Activated naive CD4-positive, alpha-beta T cell treated with Interleukin-2 at 50 U/mL for 16 hours (primary cell): Measurements from ENCODE around the gene ATOX1.
"Not testable (repeated sequence)": the region's sequence is repeated elsewhere in the genome, so short reads cannot be mapped to it uniquely, and the experiment has no call there.

Experiments
- DNase-seq: peaks from one replicate; pipeline ENCODE4 v3.0.0-alpha.2; 2020

The ATOX1 gene, protein sequence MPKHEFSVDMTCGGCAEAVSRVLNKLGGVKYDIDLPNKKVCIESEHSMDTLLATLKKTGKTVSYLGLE

DNA sequence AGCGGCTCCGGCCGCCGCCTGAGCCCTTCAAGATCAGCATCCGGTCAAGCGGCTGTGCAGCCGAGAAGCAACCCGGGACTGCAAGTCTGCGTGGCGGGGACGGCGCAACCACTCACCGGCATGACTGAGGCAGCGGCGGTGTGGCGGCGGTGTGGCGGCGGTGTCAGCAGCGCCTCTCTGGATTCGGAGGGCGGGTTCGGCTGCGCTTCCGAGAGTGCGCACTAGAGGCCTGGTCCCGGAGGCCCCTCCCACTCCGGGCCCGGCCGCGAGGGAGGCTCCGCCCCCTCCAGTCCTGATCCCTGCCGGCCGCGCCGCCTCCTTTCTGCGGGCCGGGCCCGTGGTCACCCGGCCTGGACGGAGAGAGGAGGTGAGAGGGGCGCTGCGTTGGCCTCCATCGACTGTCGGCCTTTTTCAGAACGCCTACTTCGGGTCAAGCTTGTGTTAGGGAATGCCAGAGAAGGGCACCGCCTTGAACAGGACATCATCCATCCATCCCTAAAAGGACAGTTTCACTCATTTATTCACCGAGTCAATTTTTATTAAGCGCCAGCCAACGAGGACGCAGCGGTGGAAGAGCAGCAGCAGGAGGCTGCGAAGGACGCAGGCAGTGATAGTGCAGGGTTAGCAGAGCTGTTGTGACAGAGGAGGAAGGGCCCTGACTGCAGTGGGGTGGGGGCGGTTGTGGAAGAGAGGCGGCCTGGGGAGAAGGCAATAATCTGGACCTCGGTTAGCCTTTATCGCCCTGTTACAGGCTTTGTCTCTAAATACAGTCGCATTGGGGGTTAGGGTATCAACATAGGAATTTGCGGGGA lies at the start of gene ATOX1:
Gene ATOX1, minus strand, starts transcription at position 202 of the 812 bp plus-strand sequence. Its CDS starts 80 bp downstream, at position 122.
- peak; percentile 92 for DNase-seq

GRCh38 chr5:151805414-151806223 lies 47.2 kb upstream of the ATOX1 start:
- DNase-seq: no peak

DNA sequence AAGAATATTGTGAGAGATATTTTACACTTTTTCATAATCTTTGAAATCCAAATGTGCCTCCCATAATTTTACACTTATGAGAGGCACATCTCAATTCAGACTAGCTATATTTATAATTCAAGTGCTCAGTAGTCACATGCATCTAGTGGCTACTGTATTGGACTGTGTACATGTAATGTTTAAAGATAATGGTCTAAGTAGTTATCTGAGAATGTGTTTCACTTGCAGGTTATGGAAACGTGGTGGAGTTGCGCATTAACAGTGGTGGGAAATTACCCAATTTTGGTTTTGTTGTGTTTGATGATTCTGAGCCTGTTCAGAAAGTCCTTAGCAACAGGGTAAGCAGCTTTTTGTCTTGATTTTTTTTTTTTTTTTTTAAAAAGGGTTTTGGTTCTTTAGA lies 42.1 kb upstream of the ATOX1 start:
- no peak for DNase-seq

DNA sequence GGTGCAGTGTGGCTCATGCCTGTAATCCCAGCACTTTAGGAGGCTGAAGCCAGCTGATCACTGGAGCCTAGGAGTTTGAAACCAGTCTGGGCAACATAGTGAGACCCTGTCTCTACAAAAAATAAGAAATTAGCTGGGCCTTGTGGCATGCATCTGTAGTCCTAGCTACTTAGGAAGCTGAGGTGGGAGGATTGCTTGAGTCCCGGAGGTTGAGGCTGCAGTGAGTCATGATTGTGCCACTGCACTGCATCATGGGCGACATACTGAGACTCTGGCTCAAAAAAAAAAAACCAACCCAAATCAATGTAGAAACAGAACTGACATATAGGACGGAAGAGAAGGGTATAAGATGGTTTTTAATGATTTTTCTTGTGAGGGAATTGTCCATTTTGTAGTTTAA lies 41.0 kb upstream of the ATOX1 start:
- DNase-seq: no peak

DNA sequence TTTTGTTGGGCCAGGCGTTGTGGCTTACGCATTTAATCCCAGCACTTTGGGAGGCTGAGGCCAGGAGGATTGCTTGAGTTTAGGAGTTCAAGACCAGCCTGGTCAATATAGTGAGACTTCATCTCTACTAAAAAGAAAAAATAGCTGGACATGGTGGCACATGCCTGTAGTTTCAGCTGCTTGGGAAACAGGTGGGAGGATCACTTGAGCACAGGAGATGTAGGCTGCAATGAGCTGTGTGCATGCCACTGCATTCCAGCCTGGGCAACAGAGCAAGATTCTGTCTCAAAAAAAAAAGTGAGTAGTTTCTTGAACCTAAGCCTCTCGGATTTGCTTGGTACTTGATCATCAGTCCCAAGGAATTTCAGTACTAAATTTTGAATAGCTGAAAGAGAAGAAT lies 40.2 kb upstream of the ATOX1 start:
- no peak for DNase-seq

- no peak for DNase-seq
Observed at GRCh38 chr5:151795426-151795825, 37.0 kb upstream of the ATOX1 start.

DNA sequence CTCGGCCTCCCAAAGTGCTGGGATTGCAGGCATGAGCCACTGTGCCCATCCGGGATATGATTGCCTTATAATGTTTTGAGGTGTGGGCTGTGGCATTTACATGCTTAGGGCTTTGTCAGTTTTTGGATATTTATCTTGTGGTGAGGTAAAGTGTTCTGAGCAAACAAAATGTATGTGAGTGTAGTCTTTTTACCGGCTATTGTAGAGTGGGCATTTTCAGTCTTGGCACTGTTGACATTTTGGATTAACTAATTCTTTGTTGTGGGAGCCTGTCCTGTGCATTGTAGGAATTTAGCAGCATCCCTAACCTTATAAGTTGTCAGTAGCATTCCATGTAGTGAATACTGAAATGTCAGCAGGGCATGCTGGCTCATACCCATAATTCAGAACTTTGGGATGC lies 34.9 kb upstream of the ATOX1 start:
- no peak for DNase-seq

DNA sequence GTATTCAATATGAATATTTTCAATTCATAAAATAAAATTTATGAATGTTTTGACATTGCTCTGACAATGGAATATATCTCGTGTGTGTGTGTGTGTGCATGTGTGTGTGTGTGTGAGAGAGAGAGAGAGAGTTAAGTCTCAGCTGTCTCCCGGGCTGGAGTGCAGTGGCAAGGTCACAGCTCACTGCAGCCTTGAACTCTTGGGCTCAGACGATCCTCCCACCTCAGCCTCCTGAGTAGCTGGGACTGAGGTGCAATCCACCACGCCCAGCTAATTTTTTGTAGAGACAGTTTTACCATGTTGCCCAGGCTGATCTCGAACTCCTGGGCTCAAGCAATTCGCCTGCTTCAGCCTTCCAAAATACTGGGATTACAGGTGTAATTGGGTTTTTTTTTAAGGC lies 29.4 kb upstream of the ATOX1 start:
- no peak for DNase-seq

DNA sequence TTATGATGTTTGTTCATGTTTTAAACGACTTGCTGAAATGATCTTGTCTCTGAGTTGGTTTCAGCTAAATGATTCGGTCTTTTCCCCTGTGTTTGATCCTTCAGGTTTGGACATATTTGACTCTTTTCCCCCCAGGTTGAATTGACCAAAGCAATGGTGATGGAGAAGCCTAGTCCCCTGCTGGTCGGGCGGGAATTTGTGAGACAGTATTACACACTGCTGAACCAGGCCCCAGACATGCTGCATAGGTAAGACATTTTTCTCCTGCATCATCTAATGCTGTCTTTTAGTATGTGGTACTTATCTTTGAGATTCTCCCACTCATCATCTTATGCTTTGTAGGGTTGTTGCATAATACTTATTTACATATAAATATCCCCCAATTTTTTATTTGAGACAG lies 28.0 kb upstream of the ATOX1 start:
- no peak for DNase-seq

DNA sequence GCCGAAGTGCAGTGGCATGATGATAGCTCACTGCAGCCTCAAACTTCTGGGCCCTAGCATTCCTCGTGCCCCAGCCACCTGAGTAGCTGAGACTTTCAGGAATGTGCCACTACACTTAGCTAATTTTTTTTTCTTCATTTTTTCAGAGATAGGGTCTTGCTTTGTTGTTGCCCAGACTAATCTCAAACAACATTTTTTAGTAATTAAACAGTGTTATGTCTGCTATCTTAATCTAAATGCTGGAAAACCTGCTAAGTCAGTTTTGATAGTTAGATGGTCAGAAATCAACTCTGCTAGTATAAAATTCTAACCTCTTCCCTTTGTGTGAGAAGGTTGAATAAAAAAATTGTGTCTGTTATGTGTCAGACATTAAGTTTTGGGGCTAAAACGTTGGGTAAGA lies 25.7 kb upstream of the ATOX1 start:
- DNase-seq: no peak

DNA sequence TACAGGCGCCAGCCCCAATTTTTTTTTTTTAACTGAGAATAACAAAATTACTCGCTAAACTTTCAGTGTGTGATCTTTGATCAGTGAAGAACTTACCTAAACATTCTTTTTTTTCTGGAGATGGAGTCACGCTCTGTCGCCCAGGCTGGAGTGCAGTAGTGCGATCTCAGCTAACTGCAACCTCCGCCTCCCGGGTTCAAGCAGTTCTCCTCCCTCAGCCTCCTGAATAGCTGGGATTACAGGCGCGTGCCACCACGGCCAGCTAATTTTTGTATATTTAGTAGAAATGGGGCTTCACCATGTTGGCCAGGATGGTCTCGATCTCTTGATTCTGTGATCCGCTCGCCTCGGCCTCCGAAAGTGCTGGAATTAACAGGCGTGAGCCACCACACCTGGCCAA lies 25.2 kb upstream of the ATOX1 start:
- not testable (repeated sequence) for DNase-seq

DNA sequence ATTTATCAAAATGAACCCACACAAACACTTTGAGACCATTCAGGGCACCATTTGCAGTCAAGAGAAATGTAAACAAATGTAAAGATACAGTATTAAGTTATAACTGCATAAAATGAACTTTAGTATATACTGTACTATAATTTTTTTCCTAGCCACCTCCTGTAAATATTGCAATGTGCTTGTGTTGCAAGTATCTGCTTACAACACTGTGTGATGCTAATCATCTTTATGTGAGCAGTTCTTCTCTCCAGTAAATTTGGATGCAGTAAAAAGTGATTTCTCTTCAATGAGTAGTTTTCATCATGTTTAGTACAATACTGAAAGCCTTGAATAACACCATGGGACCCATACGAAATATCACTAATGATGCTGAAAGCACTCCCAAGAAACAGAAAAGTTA lies 22.8 kb upstream of the ATOX1 start:
- no peak for DNase-seq

DNA sequence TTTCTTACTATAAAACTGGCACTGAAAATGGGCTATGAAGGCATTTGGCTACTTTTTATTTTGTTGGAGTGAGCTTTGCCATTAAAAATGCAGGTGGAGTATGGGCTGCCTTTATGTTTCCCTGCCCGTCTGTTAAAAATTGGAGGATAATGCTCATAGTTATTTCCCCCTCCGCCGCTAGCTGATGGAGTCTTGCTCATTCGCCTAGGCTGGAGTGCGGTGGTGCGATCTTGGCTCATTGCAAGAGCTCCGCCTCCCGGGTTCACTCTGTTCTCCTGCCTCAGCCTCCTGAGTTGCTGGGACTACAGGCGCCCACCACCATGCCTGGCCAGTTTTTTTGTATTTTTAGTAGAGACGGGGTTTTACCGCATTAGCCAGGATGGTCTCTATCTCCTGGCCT lies 21.9 kb upstream of the ATOX1 start:
- DNase-seq: no peak

DNA sequence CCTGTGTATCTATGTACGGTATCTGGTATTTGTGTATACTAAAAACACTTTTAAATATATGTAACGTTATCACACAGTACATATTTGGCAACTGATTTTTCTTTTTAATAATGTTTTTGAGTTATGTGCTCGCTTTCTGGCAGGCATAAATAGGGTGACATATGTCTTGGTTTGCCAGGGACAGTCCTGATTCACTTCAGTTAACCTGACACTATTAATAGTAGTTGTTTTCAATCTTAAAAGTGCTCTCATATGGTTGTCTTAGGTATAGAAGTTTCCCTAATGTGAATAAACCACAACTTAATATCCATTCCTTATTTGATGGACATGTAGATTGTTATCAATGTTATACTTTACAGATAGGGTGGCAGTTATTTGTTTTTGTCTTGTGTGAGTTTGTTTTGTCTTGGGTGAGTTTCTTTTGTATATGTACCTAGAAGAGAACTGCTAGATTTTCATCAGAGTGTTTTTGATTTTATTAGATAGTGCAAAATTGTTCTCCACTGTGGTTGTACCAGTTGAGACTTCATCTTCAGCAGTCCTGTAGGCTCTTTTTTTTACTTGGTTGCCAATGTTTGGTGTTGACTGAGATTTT lies 21.2 kb upstream of the ATOX1 start:
- no peak for DNase-seq

- DNase-seq: no peak
Observed at GRCh38 chr5:151775025-151775606, 16.7 kb upstream of the ATOX1 start.

- DNase-seq: no peak
Observed at GRCh38 chr5:151773951-151774350, 15.5 kb upstream of the ATOX1 start.

- DNase-seq: no peak
Observed at GRCh38 chr5:151772846-151773561, 14.6 kb upstream of the ATOX1 start.

- peak; percentile 51 for DNase-seq
Observed at GRCh38 chr5:151772029-151772845, 13.8 kb upstream of the ATOX1 start.

- DNase-seq: peak; percentile 99
Observed at GRCh38 chr5:151771259-151772028, 13.0 kb upstream of the ATOX1 start, which contains the start of gene G3BP1. G3BP1 (plus strand) TSS chr5:151771954; CDS start chr5:151786621, 14,667 bp downstream.

DNA sequence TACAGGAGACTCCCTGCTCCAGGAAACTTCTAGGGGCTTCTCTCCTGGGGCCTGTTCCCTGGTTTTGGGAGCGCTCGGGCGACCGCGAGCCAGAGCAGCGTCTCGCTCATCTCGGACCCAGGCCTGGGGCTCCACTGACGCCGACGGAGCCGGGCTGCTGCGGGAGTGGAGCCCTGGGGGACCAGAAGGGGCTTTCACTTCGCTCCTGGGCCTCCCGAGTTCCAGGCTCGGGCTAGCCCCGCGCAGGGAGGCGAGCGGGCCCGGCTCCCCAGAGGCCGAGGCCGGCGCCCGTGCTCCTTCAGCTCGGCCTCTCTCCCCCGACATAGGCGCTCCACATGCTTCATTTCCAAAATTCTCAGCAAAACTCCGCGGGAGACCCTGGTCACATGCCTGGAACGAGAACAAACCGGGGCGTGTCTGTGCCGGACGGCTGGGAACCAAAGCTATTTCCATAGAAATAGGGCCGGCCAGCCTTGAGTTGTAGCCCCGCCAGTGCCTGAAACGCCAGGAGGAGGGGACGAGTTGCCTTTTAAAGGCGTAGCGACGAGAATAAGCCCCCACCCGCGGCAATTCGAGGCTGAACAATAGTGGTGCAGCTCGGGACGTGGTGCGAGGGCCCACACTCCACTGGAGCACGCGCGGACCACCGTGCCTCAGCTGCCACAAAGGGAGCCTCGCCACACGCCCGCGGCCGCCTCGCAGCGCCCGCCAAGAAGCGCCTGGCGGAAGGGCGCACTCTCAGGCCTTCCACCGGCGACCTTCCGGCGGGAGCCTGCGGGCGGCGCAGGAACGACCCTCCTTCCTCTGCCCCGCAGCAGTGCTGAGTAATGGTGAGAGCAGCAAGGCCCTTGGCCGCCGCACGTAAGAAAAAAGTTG lies 12.2 kb upstream of the ATOX1 start:
- no peak for DNase-seq
